Limb (tissue), 2 donors: ENCODE data around the gene TULP1.

Experiments used
- DNase-seq, 2 donors: peaks; one replicate each; pipeline ENCODE4 v3.0.0-alpha.2; 2016; ENCODE audit errors: extremely low spot score in 2 of 2

Gene TULP1

GRCh38 chr6:35465646-35466045 is 47.0 kb downstream of the TULP1 start:
- no peak for DNase-seq

DNA sequence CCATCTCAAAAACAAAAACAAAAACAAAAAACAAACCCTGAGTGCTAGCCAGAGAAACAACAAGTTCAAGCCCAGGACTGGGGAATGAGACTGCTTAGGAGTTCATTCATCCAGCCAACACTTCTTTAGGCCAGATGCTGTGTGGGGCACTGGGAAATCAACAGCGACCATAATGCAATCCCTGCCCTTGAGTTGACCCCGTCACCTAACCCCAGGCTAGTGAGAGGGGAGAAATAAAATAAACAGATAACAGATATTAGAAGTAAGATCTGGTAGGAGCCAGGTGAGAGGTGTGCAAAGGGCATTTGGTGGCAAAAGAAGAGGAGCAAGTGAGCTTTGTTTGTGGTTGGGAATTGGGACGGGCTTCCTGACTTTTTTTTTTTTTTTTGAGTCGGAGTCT is 49.4 kb downstream of the TULP1 start:
- no peak for DNase-seq

DNA sequence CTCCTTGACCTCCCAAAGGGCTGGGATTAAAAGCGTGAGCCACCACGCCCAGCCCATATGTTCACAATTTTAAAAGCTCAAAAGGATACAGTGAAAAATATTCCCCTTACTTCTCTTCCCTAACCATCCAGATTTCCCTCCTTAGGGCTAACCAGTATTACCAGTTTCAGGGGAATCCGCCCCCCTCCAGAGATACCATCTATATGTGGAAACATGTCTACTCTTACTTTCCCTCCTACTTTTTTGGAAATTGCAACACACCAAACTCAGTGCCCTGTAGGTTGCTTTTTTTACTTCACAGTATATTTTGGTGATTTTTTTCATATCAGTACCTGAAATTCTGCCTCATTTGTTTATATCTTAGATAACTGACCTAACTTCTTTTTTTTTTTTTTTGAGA is 51.4 kb downstream of the TULP1 start:
- DNase-seq, result no peak

- no peak for DNase-seq
Observed at GRCh38 chr6:35457907-35458306, 54.8 kb downstream of the TULP1 start.

GRCh38 chr6:35454391-35455110 is 58.1 kb downstream of the TULP1 start:
- no peak for DNase-seq

DNA sequence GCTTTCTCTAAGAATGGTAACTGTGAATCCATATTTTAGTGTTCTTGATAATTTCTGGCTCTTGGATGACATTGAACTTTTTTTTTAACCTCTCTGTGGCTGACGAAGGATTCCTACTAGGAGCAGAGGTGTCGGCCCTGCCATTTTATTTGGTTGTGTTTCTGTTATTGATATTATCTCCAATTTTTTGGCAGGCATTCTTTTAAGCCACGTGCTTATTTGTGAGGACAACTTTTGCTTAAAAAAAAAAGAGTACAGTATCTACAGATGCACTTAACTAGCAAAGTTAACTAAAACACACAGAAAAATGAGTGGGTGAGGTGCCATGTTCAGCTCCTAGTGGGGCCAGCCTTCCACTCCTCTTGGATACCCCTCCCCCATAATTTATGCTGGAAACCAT is 59.5 kb downstream of the TULP1 start:
- no peak for DNase-seq

DNA sequence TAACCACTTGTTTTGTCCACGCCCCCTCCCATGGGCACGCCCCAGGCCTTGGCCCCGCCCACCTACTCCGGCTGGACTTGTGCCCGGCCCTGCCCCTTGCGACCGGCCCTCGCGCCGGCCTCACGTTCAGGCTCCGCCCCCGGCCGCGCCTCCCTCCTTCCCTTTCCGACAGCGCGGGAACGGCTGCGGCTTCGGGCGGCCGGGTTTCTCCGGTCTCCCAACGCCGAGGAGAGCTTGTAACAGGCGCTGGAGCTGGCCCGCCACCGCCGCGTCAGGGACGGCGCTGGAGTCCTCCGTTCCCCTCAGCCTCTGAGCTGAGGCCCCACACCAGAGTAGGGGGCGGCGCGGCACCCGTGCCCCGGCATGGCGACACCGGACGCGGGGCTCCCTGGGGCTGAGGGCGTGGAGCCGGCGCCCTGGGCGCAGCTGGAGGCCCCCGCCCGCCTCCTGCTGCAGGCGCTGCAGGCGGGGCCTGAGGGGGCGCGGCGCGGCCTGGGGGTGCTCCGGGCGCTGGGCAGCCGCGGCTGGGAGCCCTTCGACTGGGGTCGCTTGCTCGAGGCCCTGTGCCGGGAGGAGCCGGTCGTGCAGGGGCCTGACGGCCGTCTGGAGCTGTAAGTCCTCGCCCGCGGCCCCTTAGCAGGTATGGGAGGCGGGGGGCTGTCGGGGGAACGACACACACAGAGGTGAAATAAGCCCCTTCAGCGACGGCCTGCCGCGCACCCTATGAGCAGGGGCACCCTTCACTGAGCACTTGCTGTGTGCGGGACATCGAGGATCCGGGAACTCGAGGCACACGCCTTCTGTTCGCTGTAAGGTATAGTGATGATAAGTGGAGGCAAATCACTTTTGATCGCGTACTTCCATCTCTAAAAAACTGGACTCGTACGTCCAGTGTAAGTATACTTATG is 60.3 kb downstream of the TULP1 start, which contains the start of gene FANCE:
Gene FANCE, plus strand, starts transcription at position 156 of the 908 bp plus-strand sequence. Its CDS starts 208 bp downstream, at position 364.
- peak; percentile 91 to 99 for DNase-seq

GRCh38 chr6:35451354-35452182 is 61.1 kb downstream of the TULP1 start:
- DNase-seq, result peak in 1 of 2 donors; percentile 51

DNA sequence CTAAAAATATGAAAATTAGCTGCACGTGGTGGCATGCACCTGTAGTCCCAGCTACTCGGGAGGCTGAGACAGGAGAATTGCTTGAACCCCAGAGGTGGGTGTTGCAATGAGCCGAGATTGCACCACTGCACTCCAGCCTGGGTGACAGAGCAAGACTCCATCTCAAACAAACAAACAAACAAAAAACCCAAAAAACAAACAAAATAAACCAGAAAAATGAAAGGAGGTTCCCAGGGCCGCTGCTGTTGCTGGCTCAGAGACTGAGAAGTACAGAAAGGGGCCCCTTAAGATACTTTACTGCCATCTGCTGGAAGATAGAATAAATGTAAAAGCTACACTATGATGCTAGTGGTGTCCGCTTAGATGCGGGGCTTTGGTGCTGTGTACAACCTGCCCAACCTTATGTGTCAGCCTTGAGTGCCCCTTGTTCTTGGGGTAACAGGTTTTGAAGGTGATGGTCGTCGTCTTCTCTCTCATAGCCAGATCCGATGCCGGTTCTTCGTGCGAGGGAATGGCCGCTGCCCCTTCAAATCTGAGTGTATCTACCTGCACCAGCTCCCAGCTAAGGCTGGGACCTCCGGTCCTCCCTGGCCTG is 63.3 kb downstream of the TULP1 start:
- DNase-seq, result peak in 1 of 2 donors; percentile 88

DNA sequence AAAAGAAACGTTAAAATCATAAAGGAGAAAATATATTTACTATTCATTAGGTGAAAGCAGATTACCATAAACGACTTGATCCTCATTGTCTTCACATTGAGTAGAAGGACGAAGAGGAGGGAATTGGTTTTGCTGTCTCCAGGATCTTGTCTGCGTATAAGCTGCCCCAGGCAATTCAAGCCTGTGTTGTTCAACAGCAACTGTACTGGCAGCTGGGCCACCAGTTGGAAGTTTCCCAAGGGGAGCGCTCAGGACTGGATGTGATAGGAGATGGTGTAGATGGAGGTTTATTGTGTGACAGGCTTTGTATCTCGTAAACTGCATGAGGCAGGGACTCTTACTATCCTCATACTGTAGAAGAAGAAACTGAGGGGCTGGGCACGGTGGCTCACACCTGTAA is 64.5 kb downstream of the TULP1 start:
- no peak for DNase-seq
